MCF 10A (cell line): Measurements from ENCODE around the gene DSCAML1. TPM values are rescaled to one million over a fixed set of nuclear protein-coding genes. Genes with fewer than 3 reads are reported as not detected.

ENCODE experiments used
- BruUV-seq: library from RNA; stranded (reverse); fragments of 400-500 nt; replicated peaks from 2 replicates; lab custom pipeline; 2021; lab: Mats Ljungman, UMichigan
- CTCF ChIA-PET: fragments of 300-600 bp; sonication (Branson Sonifier 250); formaldehyde crosslinking; extraction: SDS; loops from one replicate; lab custom pipeline; 2021; ENCODE audit warnings: antibody characterized with exemption, inconsistent platforms; lab: Yijun Ruan, JAX
- POLR2A ChIA-PET: fragments of 300-600, 350-650 bp; sonication (Branson Sonifier 250); formaldehyde crosslinking; extraction: SDS; loops from one replicate; lab custom pipeline; 2020; ENCODE audit warnings: antibody characterized with exemption, inconsistent platforms; lab: Yijun Ruan, JAX
- DNase-seq: peaks from one replicate; pipeline ENCODE4 v3.0.0-alpha.2; 2018; ENCODE audit not compliant: unreplicated experiment
- H3K27ac Mint-ChIP-seq: one replicate; pipeline ENCODE4 v1.8.0; 2022; ENCODE audit warnings: mild to moderate bottlenecking, low read depth, mixed read lengths; ENCODE audit not compliant: unreplicated experiment
- H3K27me3 Mint-ChIP-seq: one replicate; pipeline ENCODE4 v1.8.0; 2022; ENCODE audit warnings: mixed read lengths; ENCODE audit not compliant: insufficient read depth, unreplicated experiment
- H3K36me3 Mint-ChIP-seq: one replicate; pipeline ENCODE4 v1.8.0; 2022; ENCODE audit warnings: mild to moderate bottlenecking, moderate library complexity, mixed read lengths; ENCODE audit not compliant: insufficient read depth, unreplicated experiment
- H3K4me1 Mint-ChIP-seq: one replicate; pipeline ENCODE4 v1.8.0; 2022; ENCODE audit warnings: mixed read lengths; ENCODE audit not compliant: insufficient read depth, unreplicated experiment
- H3K4me3 Mint-ChIP-seq: one replicate; pipeline ENCODE4 v1.8.0; 2022; ENCODE audit warnings: mild to moderate bottlenecking, moderate library complexity, mixed read lengths; ENCODE audit not compliant: unreplicated experiment
- H3K9me3 Mint-ChIP-seq: one replicate; pipeline ENCODE4 v1.8.0; 2022; ENCODE audit warnings: mixed read lengths; ENCODE audit not compliant: unreplicated experiment
- CTCF ChIP-seq: fragments of 200-600 bp; IDR thresholded peaks from one replicate; pipeline ENCODE4 v1.8.0; 2022; ENCODE audit warnings: antibody characterized with exemption, mild to moderate bottlenecking; ENCODE audit not compliant: unreplicated experiment
- intact Hi-C: fragments of 100-400 bp; cut with micrococcal nuclease; formaldehyde crosslinking; loops from 2 replicates; pipeline ENCODE4 v1.14.1; 2022
- total RNA-seq: library from RNA; stranded (reverse); gene quantifications from 2 replicates; pipeline ENCODE4 v1.2.3, GENCODE V29; 2022

The DSCAML1 gene
- total RNA-seq, 1 experiment from 2014 or later: not detected

GRCh38 chr11:117471776-117472175 is 325.2 kb downstream of the DSCAML1 start:
- TF ChIP-seq CTCF: no peak
- Mint-ChIP-seq H3K27ac (no peak overlapping the region), H3K9me3 (no peaks in the 10 kb centered on the region), H3K4me3 (no peak overlapping the region), H3K27me3 (peaks cover 65% of the 10 kb centered on the region), H3K36me3 (no peaks in the 10 kb centered on the region), H3K4me1 (no peaks in the 10 kb centered on the region)
- ChIA-PET POLR2A (no interaction called here), CTCF (no interaction called here)
- DNase-seq: no peak
- no TSS peak for BruUV-seq
- intact Hi-C loops: no loop called here

GRCh38 chr11:117470576-117470975 is 326.4 kb downstream of the DSCAML1 start:
- H3K27me3 Mint-ChIP-seq: peaks cover 65% of the 10 kb centered on the region
- CTCF ChIA-PET: interaction anchor here (0.7 kb wide), 1 partner anchor 61 kb away, joined by 3 read pairs; no protein-coding TSS in a partner anchor
- no TSS peak for BruUV-seq

GRCh38 chr11:117468888-117469287 is 328.1 kb downstream of the DSCAML1 start:
- H3K27me3 Mint-ChIP-seq: peaks cover 65% of the 10 kb centered on the region

More at GRCh38 chr11:117470576-117470975, 326.4 kb downstream of the DSCAML1 start:
- no peaks in the 10 kb centered on the region for H3K9me3 Mint-ChIP-seq
- no peaks in the 10 kb centered on the region for H3K36me3 Mint-ChIP-seq
- no peak overlapping the region for H3K4me3 Mint-ChIP-seq
- no peak for TF ChIP-seq CTCF
- intact Hi-C loops: no loop called here
- POLR2A ChIA-PET: no interaction called here
- H3K4me1 Mint-ChIP-seq: no peaks in the 10 kb centered on the region
- H3K27ac Mint-ChIP-seq: no peak overlapping the region
- DNase-seq: no peak

GRCh38 chr11:117467770-117468169 is 329.2 kb downstream of the DSCAML1 start:
- H3K27me3 Mint-ChIP-seq: peaks cover 65% of the 10 kb centered on the region

More at GRCh38 chr11:117468888-117469287, 328.1 kb downstream of the DSCAML1 start:
- POLR2A ChIA-PET: no interaction called here
- intact Hi-C loops: no loop called here
- H3K4me1 Mint-ChIP-seq: no peaks in the 10 kb centered on the region
- BruUV-seq: no TSS peak
- no peak overlapping the region for H3K4me3 Mint-ChIP-seq
- TF ChIP-seq CTCF: no peak
- H3K27ac Mint-ChIP-seq: no peak overlapping the region
- no peaks in the 10 kb centered on the region for H3K9me3 Mint-ChIP-seq
- CTCF ChIA-PET: no interaction called here
- H3K36me3 Mint-ChIP-seq: no peaks in the 10 kb centered on the region
- DNase-seq: no peak

More at GRCh38 chr11:117467770-117468169, 329.2 kb downstream of the DSCAML1 start:
- no TSS peak for BruUV-seq
- Mint-ChIP-seq H3K4me1 (no peaks in the 10 kb centered on the region), H3K36me3 (no peaks in the 10 kb centered on the region), H3K27ac (no peak overlapping the region), H3K9me3 (no peaks in the 10 kb centered on the region), H3K4me3 (no peak overlapping the region)
- DNase-seq: no peak
- CTCF ChIA-PET: no interaction called here
- TF ChIP-seq CTCF: no peak
- intact Hi-C loops: no loop called here
- POLR2A ChIA-PET: no interaction called here
